Sigmoid colon (tissue), 4 donors: Measurements from ENCODE around the gene DPH5.

ENCODE experiments used
- EP300 ChIP-seq, 4 donors: sonication (generic); formaldehyde crosslinking; IDR thresholded peaks; one replicate each; pipeline ENCODE4 v1.6.1; 2017; ENCODE audit warnings: antibody characterized with exemption in 4 of 4
- POLR2A ChIP-seq, 2 donors: fragments of 450-650 bp; IDR thresholded peaks; one replicate each; pipeline ENCODE4 v1.6.1; 2016; ENCODE audit warnings: antibody characterized with exemption in 2 of 2, mild to moderate bottlenecking in 2 of 2, moderate library complexity in 2 of 2
- POLR2AphosphoS5 ChIP-seq, 4 donors: sonication (generic); formaldehyde crosslinking; IDR thresholded peaks; one replicate each; pipeline ENCODE4 v1.6.1; 2017; ENCODE audit warnings: antibody characterized with exemption in 4 of 4
- TF ChIP-seq, protein P1 (sequence below), 4 experiments: fragments of 450-650 bp in 3 of 4; fragments of 200-600 bp in 1 of 4; IDR thresholded peaks; one replicate each; pipeline ENCODE4 v1.5.1; 2016 to 2019; ENCODE audit warnings: antibody characterized with exemption in 4 of 4, mild to moderate bottlenecking in 3 of 4, moderate library complexity in 2 of 4

GRCh38 chr1:100976936-100977335, 48.6 kb downstream of the DPH5 start:
- TF ChIP-seq, protein P1, sequence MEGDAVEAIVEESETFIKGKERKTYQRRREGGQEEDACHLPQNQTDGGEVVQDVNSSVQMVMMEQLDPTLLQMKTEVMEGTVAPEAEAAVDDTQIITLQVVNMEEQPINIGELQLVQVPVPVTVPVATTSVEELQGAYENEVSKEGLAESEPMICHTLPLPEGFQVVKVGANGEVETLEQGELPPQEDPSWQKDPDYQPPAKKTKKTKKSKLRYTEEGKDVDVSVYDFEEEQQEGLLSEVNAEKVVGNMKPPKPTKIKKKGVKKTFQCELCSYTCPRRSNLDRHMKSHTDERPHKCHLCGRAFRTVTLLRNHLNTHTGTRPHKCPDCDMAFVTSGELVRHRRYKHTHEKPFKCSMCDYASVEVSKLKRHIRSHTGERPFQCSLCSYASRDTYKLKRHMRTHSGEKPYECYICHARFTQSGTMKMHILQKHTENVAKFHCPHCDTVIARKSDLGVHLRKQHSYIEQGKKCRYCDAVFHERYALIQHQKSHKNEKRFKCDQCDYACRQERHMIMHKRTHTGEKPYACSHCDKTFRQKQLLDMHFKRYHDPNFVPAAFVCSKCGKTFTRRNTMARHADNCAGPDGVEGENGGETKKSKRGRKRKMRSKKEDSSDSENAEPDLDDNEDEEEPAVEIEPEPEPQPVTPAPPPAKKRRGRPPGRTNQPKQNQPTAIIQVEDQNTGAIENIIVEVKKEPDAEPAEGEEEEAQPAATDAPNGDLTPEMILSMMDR (IDR thresholded peaks at IDR 0.05): no peak
- TF ChIP-seq POLR2AphosphoS5 (IDR thresholded peaks at IDR 0.05): no peak
- TF ChIP-seq POLR2A (IDR thresholded peaks at IDR 0.05): no peak
- no peak for TF ChIP-seq EP300 (IDR thresholded peaks at IDR 0.05)
